ENCODE results near the gene RFX5.

GRCh38 chr1:151368393-151369301 is 21.6 kb upstream of the RFX5 start:
- TF ChIP-seq POLR2AphosphoS5 (IDR thresholded peaks at IDR 0.05; ENCODE audit: low read depth, low read length) (no peak), TAF1 (IDR thresholded peaks at IDR 0.05; ENCODE audit: borderline replicate concordance, insufficient read depth, low read length) (no peak)

Data from PFSK-1 (cell line).